SK-N-SH (cell line): ENCODE data around the gene RPL26. TPM values are rescaled to one million over a fixed set of nuclear protein-coding genes. Genes with fewer than 3 reads are reported as not detected.
A peak's percentile ranks its signal among the peaks of the same experiment; 100 is the strongest.

Source experiments
- CTCF ChIA-PET: fragments of 300-600, 350-600 bp; formaldehyde crosslinking; extraction: SDS; loops from one replicate; lab custom pipeline; 2021; lab: Yijun Ruan, JAX
- POLR2A ChIA-PET: fragments of 350-600 bp; sonication (Branson Sonifier 250); formaldehyde crosslinking; extraction: SDS; loops from one replicate; lab custom pipeline; 2020; ENCODE audit warnings: antibody characterized with exemption, inconsistent platforms; lab: Yijun Ruan, JAX
- DNase-seq: peaks from one replicate; pipeline ENCODE4 v3.0.0; 2012
- H2AFZ ChIP-seq: fragments of 200-600 bp; sonication (generic); 2 replicates; pipeline ENCODE4 v1.8.1; 2016; ENCODE audit warnings: antibody characterized with exemption, mild to moderate bottlenecking, low read depth
- H3F3A ChIP-seq: fragments of 200-600 bp; sonication (generic); replicated peaks from 2 replicates; pipeline ENCODE3; 2016; ENCODE audit warnings: antibody characterized with exemption, mild to moderate bottlenecking; ENCODE audit not compliant: insufficient read depth
- H3K27ac ChIP-seq, 2 experiments: fragments of 200-500 bp in 1 of 2; fragments of 200-600 bp in 1 of 2; sonication (Bioruptor generic) in 1 of 2; sonication (generic), shearing (Covaris generic) in 1 of 2; 2 replicates each; pipeline versions ENCODE4 v1.5.1 to v1.6.1; 2014 to 2016; ENCODE audit warnings: low read depth in 2 of 2, inconsistent platforms in 1 of 2, low read length in 1 of 2, mild to moderate bottlenecking in 1 of 2, mixed read lengths in 1 of 2
- H3K27me3 ChIP-seq: fragments of 200-600 bp; sonication (generic), shearing (Covaris generic); 2 replicates; pipeline ENCODE4 v1.6.1; 2016; ENCODE audit warnings: mixed run types; ENCODE audit not compliant: insufficient read depth
- H3K36me3 ChIP-seq, 2 experiments: fragments of 200-500 bp in 1 of 2; fragments of 200-600 bp in 1 of 2; sonication (Bioruptor generic) in 1 of 2; sonication (generic) in 1 of 2; replicated peaks in 1 of 2; 2 replicates each; pipeline versions ENCODE3 to v1.5.1; 2014 to 2016; ENCODE audit warnings: low read length in 1 of 2, mild to moderate bottlenecking in 1 of 2; ENCODE audit not compliant: insufficient read depth in 2 of 2, control insufficient read depth in 1 of 2
- H3K4me1 ChIP-seq, 2 experiments: fragments of 200-500 bp in 1 of 2; fragments of 200-600 bp in 1 of 2; sonication (Bioruptor generic) in 1 of 2; sonication (generic), shearing (Covaris generic) in 1 of 2; 2 replicates each; pipeline versions ENCODE4 v1.5.1 to v1.6.1; 2014 to 2016; ENCODE audit warnings: low read depth in 1 of 2, low read length in 1 of 2, mixed run types in 1 of 2; ENCODE audit not compliant: insufficient read depth in 2 of 2, control insufficient read depth in 1 of 2
- H3K4me2 ChIP-seq: fragments of 200-600 bp; sonication (generic), shearing (Covaris generic); 2 replicates; pipeline ENCODE4 v1.6.1; 2017; ENCODE audit warnings: mixed run types
- H3K4me3 ChIP-seq, 2 experiments: fragments of 200-500 bp in 1 of 2; fragments of 200-600 bp in 1 of 2; sonication (Bioruptor generic) in 1 of 2; sonication (generic), shearing (Covaris generic) in 1 of 2; 2 replicates each; pipeline versions ENCODE4 v1.5.1 to v1.8.1; 2014 to 2016; ENCODE audit warnings: low read depth in 2 of 2, inconsistent platforms in 1 of 2, low read length in 1 of 2, mild to moderate bottlenecking in 1 of 2, mixed read lengths in 1 of 2, moderate library complexity in 1 of 2
- H3K79me2 ChIP-seq: fragments of 200-600 bp; sonication (generic); 2 replicates; pipeline ENCODE4 v1.8.1; 2017; ENCODE audit warnings: mild to moderate bottlenecking; ENCODE audit not compliant: insufficient read depth
- H3K9ac ChIP-seq: fragments of 200-600 bp; sonication (generic); 2 replicates; pipeline ENCODE4 v1.6.1; 2017; ENCODE audit warnings: mixed run types
- H3K9me2 ChIP-seq: fragments of 200-600 bp; sonication (generic); 2 replicates; pipeline ENCODE4 v1.6.1; 2017; ENCODE audit warnings: mixed run types
- H3K9me3 ChIP-seq: fragments of 200-600 bp; sonication (generic); 2 replicates; pipeline ENCODE4 v1.6.1; 2017; ENCODE audit warnings: mixed run types, mild to moderate bottlenecking, moderate library complexity
- H4K20me1 ChIP-seq: fragments of 200-600 bp; sonication (generic); 2 replicates; pipeline ENCODE4 v1.6.1; 2017; ENCODE audit warnings: mild to moderate bottlenecking, mixed run types; ENCODE audit not compliant: insufficient read depth
- EZH2phosphoT487 ChIP-seq: fragments of 200-600 bp; sonication (generic); IDR thresholded peaks from 2 replicates; pipeline ENCODE4 v1.6.1; 2017; ENCODE audit warnings: low read depth, mixed run types, mild to moderate bottlenecking, antibody characterized with exemption, moderate library complexity, borderline replicate concordance
- GABPA ChIP-seq: IDR thresholded peaks from 2 replicates; pipeline ENCODE4 v1.4.0; 2012; ENCODE audit warnings: low read depth, mild to moderate bottlenecking
- GATA2 ChIP-seq: sonication (generic); formaldehyde crosslinking; IDR thresholded peaks from 2 replicates; pipeline ENCODE4 v1.5.0; 2020; ENCODE audit warnings: mild to moderate bottlenecking, missing genetic modification reagents
- IRF3 ChIP-seq: fragments of 150-350 bp; IDR thresholded peaks from 2 replicates; pipeline ENCODE4 v1.6.1; 2016; ENCODE audit warnings: mild to moderate bottlenecking, low read depth, low read length
- MEF2A ChIP-seq: IDR thresholded peaks from 2 replicates; pipeline ENCODE4 v1.4.0; 2012; ENCODE audit warnings: low read depth, borderline replicate concordance
- POLR2AphosphoS5 ChIP-seq: IDR thresholded peaks from 2 replicates; pipeline ENCODE4 v1.6.1; 2012; ENCODE audit warnings: low read depth, low read length
- RCOR1 ChIP-seq: fragments of 150-350 bp; IDR thresholded peaks from 2 replicates; pipeline ENCODE4 v1.6.1; 2017; ENCODE audit warnings: antibody characterized with exemption, low read length
- RFX5 ChIP-seq: IDR thresholded peaks from 2 replicates; pipeline ENCODE4 v1.6.1; 2012; ENCODE audit warnings: mild to moderate bottlenecking, improper control_type of control experiment, low read length
- RXRA ChIP-seq: IDR thresholded peaks from 2 replicates; pipeline ENCODE4 v1.4.0; 2012; ENCODE audit warnings: low read depth, mild to moderate bottlenecking, borderline replicate concordance
- SIN3A ChIP-seq: IDR thresholded peaks from 2 replicates; pipeline ENCODE4 v1.6.1; 2012; ENCODE audit warnings: low read depth, mild to moderate bottlenecking, low read length, moderate library complexity, borderline replicate concordance
- SMC3 ChIP-seq: IDR thresholded peaks from 2 replicates; pipeline ENCODE4 v1.6.1; 2012; ENCODE audit warnings: low read depth, low read length, improper control_type of control experiment
- TAF1 ChIP-seq: IDR thresholded peaks from 2 replicates; pipeline ENCODE4 v1.6.1; 2012; ENCODE audit warnings: low read depth, mild to moderate bottlenecking, low read length, moderate library complexity, borderline replicate concordance
- TEAD4 ChIP-seq: IDR thresholded peaks from 2 replicates; pipeline ENCODE4 v1.4.0; 2012; ENCODE audit warnings: mild to moderate bottlenecking, borderline replicate concordance; ENCODE audit not compliant: insufficient read depth
- USF1 ChIP-seq: IDR thresholded peaks from 2 replicates; pipeline ENCODE4 v1.4.0; 2012; ENCODE audit warnings: low read depth, borderline replicate concordance
- WGBS: methylation state at CpG from one replicate; pipeline ENCODE4 v1.1.6; 2017; ENCODE audit warnings: low lambda C conversion rate; 5-methylcytosine and 5-hydroxymethylcytosine counted together
- polyA plus RNA-seq, 3 experiments: library from polyadenylated mRNA; depleted of rRNA; stranded (reverse); fragments of >200 nt; gene quantifications; 2 replicates each; pipeline ENCODE4 v1.2.3, GENCODE V29; 2012

Gene RPL26
- polyA plus RNA-seq, 1 of the 3 experiments (the other 2 are of a cell fraction): 4,770 TPM

- TF ChIP-seq USF1 (no peak), IRF3 (no peak), SMC3 (peak; percentile 53), GATA2 (CRISPR knock-in tag) (no peak), EZH2phosphoT487 (no peak), RFX5 (no peak), TEAD4 (no peak), RCOR1 (no peak; the same call in 1 of the 2 replicates), GABPA (peak; percentile 80), SIN3A (peak; percentile 97; the same call in 1 of the 2 replicates), RXRA (no peak)
These were observed at the start of gene RPL26 (continued) for GRCh38 chr17:8383143-8383822.

GRCh38 chr17:8430966-8431365 lies 48.0 kb upstream of the RPL26 start:
- H2AFZ ChIP-seq: peak overlapping the region; percentile 72
- H3F3A ChIP-seq: no peaks in the 10 kb centered on the region
- 0 out of 2 replicates have a peak overlapping the region, but pooled peaks have one; percentile 4 for H3K4me2 ChIP-seq
- H3K9me3 ChIP-seq: no peaks in the 10 kb centered on the region
- TF ChIP-seq RXRA: no peak
- TF ChIP-seq RCOR1: no peak
- no peak for TF ChIP-seq POLR2AphosphoS5
- TF ChIP-seq TAF1: no peak
- TF ChIP-seq MEF2A: no peak
- POLR2A ChIA-PET: no interaction called here
- no peaks in the 10 kb centered on the region for H4K20me1 ChIP-seq
- WGBS: 59% methylated on average over 6 of the region's 7 CpGs
- H3K79me2 ChIP-seq: peaks cover under 1% of the 10 kb centered on the region; the same call in 1 of the 2 replicates
- CTCF ChIA-PET: interaction anchor here (1.2 to 1.7 kb wide), 3 partner anchors 11 to 315 kb away, joined by 3 to 5 read pairs (median 3); no protein-coding TSS in a partner anchor
- H3K27me3 ChIP-seq: no peaks in the 10 kb centered on the region
- H3K27ac ChIP-seq: 0 out of 4 replicates have a peak overlapping the region, but pooled peaks of 1 of the 2 experiments have one; percentile 11
- no peaks in the 10 kb centered on the region; a peak in 1 of 4 replicates for H3K4me1 ChIP-seq
- no peak overlapping the region for H3K9ac ChIP-seq
- H3K9me2 ChIP-seq: no peaks in the 10 kb centered on the region
- DNase-seq: no peak
- no peaks in the 10 kb centered on the region for H3K36me3 ChIP-seq
- H3K4me3 ChIP-seq: no peak overlapping the region
